Measurements from ENCODE around the gene THUMPD3. TPM values are rescaled to one million over a fixed set of nuclear protein-coding genes. Genes with fewer than 3 reads are reported as not detected.

The THUMPD3 gene
- 10 to 100 TPM; 55.0 to 76.1 TPM for total RNA-seq
- polyA plus RNA-seq (ENCODE audit: insufficient read depth, low read depth, low replicate concordance): 140 TPM
- long read RNA-seq, donor 1, partial matches to known transcripts: 0 of 3 reads
- long read RNA-seq, donor 1, other reads (novel, unspliced or antisense): 0 of 3 reads
- long read RNA-seq, donor 2, partial matches to known transcripts: 0 of 5 reads
- long read RNA-seq, donor 2, other reads (novel, unspliced or antisense): 0 of 5 reads

GRCh38 chr3:9362731-9363530, at the start of gene THUMPD3:
THUMPD3 (plus strand) TSS chr3:9363054; CDS start chr3:9365069, 2,015 bp downstream.
- Histone ChIP-seq H3K4me1 (no peaks in the 10 kb centered on the region), H3K36me3 (ENCODE audit: low read depth, missing control alignments) (no peaks in the 10 kb centered on the region), H3K27ac (peak within 1 kb of the TSS; percentile 79 to 80), H3K4me3 (peak within 1 kb of the TSS; percentile 66 to 78), H3K9me3 (no peaks in the 10 kb centered on the region), H3K27me3 (no peaks in the 10 kb centered on the region)
- WGBS, 2 donors: 0% methylated on average over 42 to 46 of the region's 46 CpGs
- TF ChIP-seq POLR2A (IDR thresholded peaks at IDR 0.05): peak; percentile 19
- TF ChIP-seq CTCF (IDR thresholded peaks at IDR 0.05): no peak
- intact Hi-C loops (cut with DNase I; ENCODE audit: low total_unique reads): no loop called here
- DNase-seq: peak; percentile 94

- intact Hi-C loops (cut with DNase I; ENCODE audit: low total_unique reads): no loop called here
- WGBS, 2 donors: 63 to 72% methylated on average over 2 of the region's 2 CpGs
- TF ChIP-seq POLR2A (IDR thresholded peaks at IDR 0.05) (no peak), CTCF (IDR thresholded peaks at IDR 0.05) (no peak)
Measured at GRCh38 chr3:9314796-9315195, 48.1 kb upstream of the THUMPD3 start.

GRCh38 chr3:9316881-9317361, 45.9 kb upstream of the THUMPD3 start:
- WGBS, 2 donors: 38 to 50% methylated on average over 13 of the region's 13 CpGs
- intact Hi-C loops (cut with DNase I; ENCODE audit: low total_unique reads): no loop called here
- Histone ChIP-seq H3K27ac (peak overlapping the region; percentile 26 to 68), H3K36me3 (ENCODE audit: low read depth, missing control alignments) (no peaks in the 10 kb centered on the region), H3K4me3 (peak overlapping the region in 1 of 2 donors; percentile 2), H3K4me1 (no peaks in the 10 kb centered on the region), H3K27me3 (no peaks in the 10 kb centered on the region), H3K9me3 (no peaks in the 10 kb centered on the region)
- TF ChIP-seq POLR2A (IDR thresholded peaks at IDR 0.05): no peak
- TF ChIP-seq CTCF (IDR thresholded peaks at IDR 0.05): no peak
- DNase-seq: peak; percentile 49

More at GRCh38 chr3:9314796-9315195, 48.1 kb upstream of the THUMPD3 start:
- Histone ChIP-seq H3K9me3 (no peaks in the 10 kb centered on the region), H3K36me3 (ENCODE audit: low read depth, missing control alignments) (no peaks in the 10 kb centered on the region), H3K4me1 (no peaks in the 10 kb centered on the region), H3K27ac (no peak overlapping the region), H3K4me3 (no peak overlapping the region), H3K27me3 (no peaks in the 10 kb centered on the region)
- peak; percentile 54 for DNase-seq

- intact Hi-C loops (cut with DNase I; ENCODE audit: low total_unique reads): no loop called here
- Histone ChIP-seq H3K27me3 (no peaks in the 10 kb centered on the region), H3K36me3 (ENCODE audit: low read depth, missing control alignments) (no peaks in the 10 kb centered on the region), H3K4me3 (no peak overlapping the region), H3K27ac (no peak overlapping the region), H3K4me1 (no peaks in the 10 kb centered on the region), H3K9me3 (no peaks in the 10 kb centered on the region)
- DNase-seq: no peak
- WGBS, 2 donors: 97 to 100% methylated on average over 2 of the region's 2 CpGs
- TF ChIP-seq CTCF (IDR thresholded peaks at IDR 0.05) (no peak), POLR2A (IDR thresholded peaks at IDR 0.05) (no peak)
Measured at GRCh38 chr3:9322780-9323179, 40.1 kb upstream of the THUMPD3 start.
